HG03060 (cell line): ENCODE results near the gene HLTF.

Source experiments
- ATAC-seq: cut with Tn5 transposase; IDR thresholded peaks from one replicate; pipeline ENCODE4 v1.9.1; 2021; ENCODE audit warnings: low read depth, moderate number of reproducible peaks; ENCODE audit not compliant: unreplicated experiment

HLTF gene

GRCh38 chr3:149090461-149090860 is 4.1 kb upstream of the HLTF start:
- no peak for ATAC-seq

- ATAC-seq = no peak
Measured at GRCh38 chr3:149089395-149089794, 3.1 kb upstream of the HLTF start.

- no peak for ATAC-seq
Measured at GRCh38 chr3:149087208-149087607, 875 bp upstream of the HLTF start.

- no peak for ATAC-seq
Measured at GRCh38 chr3:149085828-149086231, 503 bp downstream of the HLTF start.

GRCh38 chr3:149081772-149082171 is 4.6 kb downstream of the HLTF start:
- no peak for ATAC-seq

GRCh38 chr3:149080699-149081091 is 5.6 kb downstream of the HLTF start:
- no peak for ATAC-seq

GRCh38 chr3:149080011-149080698 is 6.2 kb downstream of the HLTF start:
- no peak for ATAC-seq

- ATAC-seq = no peak
Measured at GRCh38 chr3:149077628-149078027, 8.7 kb downstream of the HLTF start.

- ATAC-seq = no peak
Measured at GRCh38 chr3:149067883-149068282, 18.4 kb downstream of the HLTF start.

- ATAC-seq = no peak
Measured at GRCh38 chr3:149061776-149062175, 24.6 kb downstream of the HLTF start.

GRCh38 chr3:149058602-149059001 is 27.7 kb downstream of the HLTF start:
- no peak for ATAC-seq

- ATAC-seq = no peak
Measured at GRCh38 chr3:149058198-149058597, 28.1 kb downstream of the HLTF start.

- no peak for ATAC-seq
Measured at GRCh38 chr3:149055575-149055974, 30.8 kb downstream of the HLTF start.

- ATAC-seq = no peak
Measured at GRCh38 chr3:149044339-149045083, 41.8 kb downstream of the HLTF start.

- ATAC-seq = peak; percentile 68
Measured at GRCh38 chr3:149042789-149043386, 43.4 kb downstream of the HLTF start.

- ATAC-seq = no peak
Measured at GRCh38 chr3:149038322-149038721, 48.0 kb downstream of the HLTF start.

GRCh38 chr3:149037684-149038083 is 48.6 kb downstream of the HLTF start:
- no peak for ATAC-seq

GRCh38 chr3:149031096-149031495 is 55.2 kb downstream of the HLTF start:
- ATAC-seq = no peak

- ATAC-seq = no peak
Measured at GRCh38 chr3:149026718-149027117, 59.6 kb downstream of the HLTF start.

- ATAC-seq = no peak
Measured at GRCh38 chr3:149023951-149024350, 62.4 kb downstream of the HLTF start.

- no peak for ATAC-seq
Measured at GRCh38 chr3:149021830-149022229, 64.5 kb downstream of the HLTF start.

GRCh38 chr3:149020839-149021252 is 65.5 kb downstream of the HLTF start:
- ATAC-seq = no peak
